ENCODE measurements around the gene MAMSTR.

Gene MAMSTR

GRCh38 chr19:48739404-48740163 lies 20.1 kb upstream of the MAMSTR start:
- Histone ChIP-seq H3K27ac (ENCODE audit: low read length) (no peak overlapping the region), H3K9ac (ENCODE audit: low read length) (no peak overlapping the region), H3K4me1 (ENCODE audit: low read length) (no peaks in the 10 kb centered on the region), H3K9me2 (replicated peaks; ENCODE audit: insufficient read depth, low read length) (no peaks in the 10 kb centered on the region), H3K79me2 (ENCODE audit: low read length) (no peaks in the 10 kb centered on the region), H3K27me3 (replicated peaks; ENCODE audit: insufficient read depth, low read length) (peaks cover 63% of the 10 kb centered on the region), H3K36me3 (replicated peaks; ENCODE audit: insufficient read depth, low read length) (no peaks in the 10 kb centered on the region), H3F3A (ENCODE audit: insufficient read depth, low read length) (no peaks in the 10 kb centered on the region), H3K4me2 (ENCODE audit: low read depth, low read length) (no peak overlapping the region), H3K9me3 (replicated peaks; ENCODE audit: insufficient read depth, low read length) (no peaks in the 10 kb centered on the region), H4K20me1 (ENCODE audit: insufficient read depth, low read length) (no peaks in the 10 kb centered on the region), H2AFZ (ENCODE audit: low read length) (no peak overlapping the region), H3K4me3 (ENCODE audit: low read length) (no peak overlapping the region)
- no peak for TF ChIP-seq EZH2phosphoT487 (IDR thresholded peaks at IDR 0.05; ENCODE audit: low read length)
- no peak for TF ChIP-seq EZH2 (optimal IDR thresholded peaks at IDR 0.05; ENCODE audit: low read depth, low read length)
- no peak for TF ChIP-seq CTCF (IDR thresholded peaks at IDR 0.05; ENCODE audit: low read length)
- DNase-seq = no peak

GRCh38 chr19:48738557-48739403 lies 19.3 kb upstream of the MAMSTR start:
- Histone ChIP-seq H3K9me3 (replicated peaks; ENCODE audit: insufficient read depth, low read length) (no peaks in the 10 kb centered on the region), H2AFZ (ENCODE audit: low read length) (no peak overlapping the region), H3K9ac (ENCODE audit: low read length) (no peak overlapping the region), H3K79me2 (ENCODE audit: low read length) (no peaks in the 10 kb centered on the region), H3K4me2 (ENCODE audit: low read depth, low read length) (no peak overlapping the region), H3K27ac (ENCODE audit: low read length) (no peak overlapping the region), H3K4me3 (ENCODE audit: low read length) (no peak overlapping the region), H3K36me3 (replicated peaks; ENCODE audit: insufficient read depth, low read length) (no peaks in the 10 kb centered on the region), H3K4me1 (ENCODE audit: low read length) (no peaks in the 10 kb centered on the region), H3F3A (ENCODE audit: insufficient read depth, low read length) (no peaks in the 10 kb centered on the region), H3K9me2 (replicated peaks; ENCODE audit: insufficient read depth, low read length) (no peaks in the 10 kb centered on the region), H4K20me1 (ENCODE audit: insufficient read depth, low read length) (no peaks in the 10 kb centered on the region), H3K27me3 (replicated peaks; ENCODE audit: insufficient read depth, low read length) (peaks cover 62% of the 10 kb centered on the region)
- peak; percentile 26 for DNase-seq
- TF ChIP-seq EZH2 (optimal IDR thresholded peaks at IDR 0.05; ENCODE audit: low read depth, low read length) (no peak), CTCF (IDR thresholded peaks at IDR 0.05; ENCODE audit: low read length) (no peak), EZH2phosphoT487 (IDR thresholded peaks at IDR 0.05; ENCODE audit: low read length) (no peak)

GRCh38 chr19:48737360-48737998 lies 18.0 kb upstream of the MAMSTR start:
- no peaks in the 10 kb centered on the region for H4K20me1 ChIP-seq (ENCODE audit: insufficient read depth, low read length)
- H2AFZ ChIP-seq (ENCODE audit: low read length) = no peak overlapping the region
- no peak overlapping the region for H3K4me3 ChIP-seq (ENCODE audit: low read length)
- TF ChIP-seq EZH2 (optimal IDR thresholded peaks at IDR 0.05; ENCODE audit: low read depth, low read length) (no peak), EZH2phosphoT487 (IDR thresholded peaks at IDR 0.05; ENCODE audit: low read length) (no peak), CTCF (IDR thresholded peaks at IDR 0.05; ENCODE audit: low read length) (no peak)
- H3K27ac ChIP-seq (ENCODE audit: low read length) = no peak overlapping the region
- no peak for DNase-seq
- no peaks in the 10 kb centered on the region for H3F3A ChIP-seq (ENCODE audit: insufficient read depth, low read length)
- no peaks in the 10 kb centered on the region for H3K4me1 ChIP-seq (ENCODE audit: low read length)
- H3K9ac ChIP-seq (ENCODE audit: low read length) = no peak overlapping the region
- no peak overlapping the region for H3K4me2 ChIP-seq (ENCODE audit: low read depth, low read length)
- no peaks in the 10 kb centered on the region for H3K36me3 ChIP-seq (replicated peaks; ENCODE audit: insufficient read depth, low read length)
- no peaks in the 10 kb centered on the region for H3K9me3 ChIP-seq (replicated peaks; ENCODE audit: insufficient read depth, low read length)
- H3K9me2 ChIP-seq (replicated peaks; ENCODE audit: insufficient read depth, low read length) = no peaks in the 10 kb centered on the region
- peaks cover 70% of the 10 kb centered on the region for H3K27me3 ChIP-seq (replicated peaks; ENCODE audit: insufficient read depth, low read length)
- no peaks in the 10 kb centered on the region for H3K79me2 ChIP-seq (ENCODE audit: low read length)
